Psoas muscle (tissue), 8 donors: ENCODE results near the gene DZIP1. TPM values are rescaled to one million over a fixed set of nuclear protein-coding genes. Genes with fewer than 3 reads are reported as not detected.
"Not testable (repeated sequence)": the region's sequence is repeated elsewhere in the genome, so short reads cannot be mapped to it uniquely, and the experiment has no call there.

Experiments
- ATAC-seq, 4 donors: fragments of 200-7000 bp; cut with Tn5 transposase; one replicate each; pipeline ENCODE4 v1.9.1; 2020; ENCODE audit warnings: moderate library complexity in 3 of 4, mild to moderate bottlenecking in 2 of 4
- DNase-seq, 2 donors: peaks; one replicate each; pipeline ENCODE4 v3.0.0-alpha.2; 2020
- H3K27ac ChIP-seq: fragments of 200-600 bp; one replicate; pipeline ENCODE4 v1.8.0; 2022
- H3K27me3 ChIP-seq, 3 donors: fragments of 200-600 bp in 1 of 3; one replicate each; pipeline versions ENCODE4 v1.6.1 to v1.8.0; 2013 to 2022; ENCODE audit warnings: low read length in 2 of 3, mild to moderate bottlenecking in 2 of 3, moderate library complexity in 1 of 3; ENCODE audit not compliant: insufficient read depth in 3 of 3
- H3K36me3 ChIP-seq, 2 donors: fragments of 200-600 bp in 1 of 2; one replicate each; pipeline versions ENCODE4 v1.6.1 to v1.8.0; 2013 to 2022; ENCODE audit warnings: low read depth in 1 of 2, mild to moderate bottlenecking in 1 of 2, moderate library complexity in 1 of 2; ENCODE audit not compliant: insufficient read depth in 1 of 2
- H3K4me1 ChIP-seq: fragments of 200-600 bp; one replicate; pipeline ENCODE4 v1.8.0; 2022
- H3K4me3 ChIP-seq: fragments of 200-600 bp; one replicate; pipeline ENCODE4 v1.8.0; 2022; ENCODE audit warnings: mild to moderate bottlenecking
- H3K9me3 ChIP-seq: fragments of 200-600 bp; one replicate; pipeline ENCODE4 v1.8.0; 2022
- WGBS, 3 donors: extraction: QIAGEN DNeasy Blood & Tissue Kit; methylation state at CpG; one replicate each; pipeline versions ENCODE4 v1.1.6 to v1.1.7; 2013; 5-methylcytosine and 5-hydroxymethylcytosine counted together
- intact Hi-C, 2 donors: fragments of 100-400 bp; cut with DNase I; formaldehyde crosslinking; loops; one replicate each; pipeline versions ENCODE4 v1.11.0 to v1.14.2; 2022
- long read RNA-seq, 2 donors: library from polyadenylated mRNA; unstranded; transcript quantifications; one replicate each; pipeline ENCODE4 v2.0.0, GENCODE V29; 2021
- polyA plus RNA-seq, 3 donors: library from polyadenylated mRNA; stranded (reverse); fragments of 200-250 nt; gene quantifications; one replicate each; pipeline ENCODE4 v1.2.3, GENCODE V29; 2013
- total RNA-seq, 4 donors: library from RNA; stranded (reverse); fragmentation: NEBNext Ultra II Directional in 2 of 4; extraction: Animal tissue kit (Norgen Biotek cat#: 25700) in 2 of 4; gene quantifications; one replicate each; pipeline versions ENCODE4 v1.2.1 to v1.2.4, GENCODE V29; 2021 to 2023
- TF ChIP-seq, protein P1 (sequence below): fragments of 200-600 bp; IDR thresholded peaks from one replicate; pipeline ENCODE4 v1.8.0; 2022; ENCODE audit warnings: antibody characterized with exemption
- donor health status: healthy with polysubstance abuse.
- donor health status: DM: no; HTN: no; CAD: no; lungs with moderate emphysema.
- donor health status: Bipolar disorder and iron deficiency.
- donor health status: healthy.
- donor health status: DM: yes; HTN: yes; CAD: no.
- donor health status: DM: no; HTN: no; CAD: no.
- donor health status: DM: no; HTN: no; CAD: no.
- donor health status: DM: yes; HTN: yes; CAD: no.

The DZIP1 gene, protein sequence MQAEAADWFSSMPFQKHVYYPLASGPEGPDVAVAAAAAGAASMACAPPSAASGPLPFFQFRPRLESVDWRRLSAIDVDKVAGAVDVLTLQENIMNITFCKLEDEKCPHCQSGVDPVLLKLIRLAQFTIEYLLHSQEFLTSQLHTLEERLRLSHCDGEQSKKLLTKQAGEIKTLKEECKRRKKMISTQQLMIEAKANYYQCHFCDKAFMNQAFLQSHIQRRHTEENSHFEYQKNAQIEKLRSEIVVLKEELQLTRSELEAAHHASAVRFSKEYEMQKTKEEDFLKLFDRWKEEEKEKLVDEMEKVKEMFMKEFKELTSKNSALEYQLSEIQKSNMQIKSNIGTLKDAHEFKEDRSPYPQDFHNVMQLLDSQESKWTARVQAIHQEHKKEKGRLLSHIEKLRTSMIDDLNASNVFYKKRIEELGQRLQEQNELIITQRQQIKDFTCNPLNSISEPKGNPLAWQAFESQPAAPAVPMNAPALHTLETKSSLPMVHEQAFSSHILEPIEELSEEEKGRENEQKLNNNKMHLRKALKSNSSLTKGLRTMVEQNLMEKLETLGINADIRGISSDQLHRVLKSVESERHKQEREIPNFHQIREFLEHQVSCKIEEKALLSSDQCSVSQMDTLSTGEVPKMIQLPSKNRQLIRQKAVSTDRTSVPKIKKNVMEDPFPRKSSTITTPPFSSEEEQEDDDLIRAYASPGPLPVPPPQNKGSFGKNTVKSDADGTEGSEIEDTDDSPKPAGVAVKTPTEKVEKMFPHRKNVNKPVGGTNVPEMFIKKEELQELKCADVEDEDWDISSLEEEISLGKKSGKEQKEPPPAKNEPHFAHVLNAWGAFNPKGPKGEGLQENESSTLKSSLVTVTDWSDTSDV
- total RNA-seq, result 1 to 10 TPM; 1.8 to 2.9 (median 2.0) TPM
- 1 to 10 TPM in 1 of 3 donors, under 1 TPM in 2; 0.70 to 1.1 (median 0.91) TPM for polyA plus RNA-seq
- long read RNA-seq, donor 1, result 0 reads
- long read RNA-seq, donor 2, result 0 reads

DNA sequence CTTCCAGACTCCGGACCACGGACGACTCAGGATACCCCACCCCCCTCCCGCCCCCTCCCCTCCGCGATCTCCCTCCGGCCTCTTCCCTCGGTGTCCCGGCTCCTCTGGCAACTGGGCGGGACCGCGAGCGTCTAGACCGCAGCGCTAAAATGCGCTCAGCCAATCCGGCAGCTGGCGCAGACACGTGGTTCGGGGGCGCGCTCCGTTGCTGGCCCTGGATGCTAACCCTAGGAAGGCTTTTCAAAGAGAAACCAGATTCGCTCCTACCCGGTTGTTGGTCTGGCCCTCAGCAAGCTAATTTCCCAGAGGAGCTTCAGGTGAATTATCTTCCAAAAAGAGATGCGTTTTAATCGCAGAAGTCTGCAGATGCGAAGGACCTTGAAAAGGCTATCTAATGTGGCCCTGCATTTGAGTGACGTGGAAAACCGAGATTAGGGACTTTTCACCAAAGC, at the start of gene DZIP1:
DZIP1 (minus strand) TSS at position 106 of the 452 bp plus-strand sequence. CDS start 2,677 bp downstream, outside the sequence.
- ATAC-seq, result peak; percentile 81 to 93 (median 88)
- TF ChIP-seq, protein P1, sequence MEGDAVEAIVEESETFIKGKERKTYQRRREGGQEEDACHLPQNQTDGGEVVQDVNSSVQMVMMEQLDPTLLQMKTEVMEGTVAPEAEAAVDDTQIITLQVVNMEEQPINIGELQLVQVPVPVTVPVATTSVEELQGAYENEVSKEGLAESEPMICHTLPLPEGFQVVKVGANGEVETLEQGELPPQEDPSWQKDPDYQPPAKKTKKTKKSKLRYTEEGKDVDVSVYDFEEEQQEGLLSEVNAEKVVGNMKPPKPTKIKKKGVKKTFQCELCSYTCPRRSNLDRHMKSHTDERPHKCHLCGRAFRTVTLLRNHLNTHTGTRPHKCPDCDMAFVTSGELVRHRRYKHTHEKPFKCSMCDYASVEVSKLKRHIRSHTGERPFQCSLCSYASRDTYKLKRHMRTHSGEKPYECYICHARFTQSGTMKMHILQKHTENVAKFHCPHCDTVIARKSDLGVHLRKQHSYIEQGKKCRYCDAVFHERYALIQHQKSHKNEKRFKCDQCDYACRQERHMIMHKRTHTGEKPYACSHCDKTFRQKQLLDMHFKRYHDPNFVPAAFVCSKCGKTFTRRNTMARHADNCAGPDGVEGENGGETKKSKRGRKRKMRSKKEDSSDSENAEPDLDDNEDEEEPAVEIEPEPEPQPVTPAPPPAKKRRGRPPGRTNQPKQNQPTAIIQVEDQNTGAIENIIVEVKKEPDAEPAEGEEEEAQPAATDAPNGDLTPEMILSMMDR, result no peak
- WGBS, 3 donors, result 0 to 1% (median 1%) methylated on average over 25 to 30 of the region's 30 CpGs
- Histone ChIP-seq H3K4me3 (peak within 1 kb of the TSS; percentile 77), H3K27me3 (peaks cover 0 to 41% (median 3%) of the 10 kb centered on the region in 3 donors), H3K4me1 (peaks cover 4% of the 10 kb centered on the region), H3K36me3 (no peaks in the 10 kb centered on the region), H3K9me3 (no peaks in the 10 kb centered on the region), H3K27ac (peak within 1 kb of the TSS; percentile 50)
- intact Hi-C loops, result no loop called here
- DNase-seq, result peak; percentile 77 to 83

DNA sequence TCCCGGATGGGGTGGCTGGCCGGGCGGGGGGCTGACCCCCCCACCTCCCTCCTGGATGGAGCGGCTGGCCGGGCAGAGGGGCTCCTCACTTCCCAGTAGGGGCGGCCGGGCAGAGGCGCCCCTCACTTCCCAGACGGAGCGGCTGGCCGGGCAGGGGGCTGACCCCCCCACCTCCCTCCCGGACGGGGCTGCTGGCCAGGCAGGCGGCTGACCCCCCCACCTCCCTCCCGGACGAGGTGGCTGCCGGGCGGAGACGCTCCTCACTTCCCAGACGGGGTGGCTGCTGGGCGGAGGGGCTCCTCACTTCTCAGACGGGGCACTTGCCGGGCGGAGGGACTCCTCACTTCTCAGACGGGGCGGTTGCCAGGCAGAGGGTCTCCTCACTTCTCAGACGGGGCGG, 46.5 kb upstream of the DZIP1 start:
- H3K4me3 ChIP-seq, DNase-seq, H3K27ac ChIP-seq, H3K27me3 ChIP-seq, H3K9me3 ChIP-seq, intact Hi-C loops, ATAC-seq, H3K36me3 ChIP-seq: not testable (repeated sequence)
- WGBS, 3 donors, result 98 to 100% (median 99%) methylated on average over 18 to 25 of the region's 28 CpGs
- peaks cover 23% of the 10 kb centered on the region for H3K4me1 ChIP-seq

DNA sequence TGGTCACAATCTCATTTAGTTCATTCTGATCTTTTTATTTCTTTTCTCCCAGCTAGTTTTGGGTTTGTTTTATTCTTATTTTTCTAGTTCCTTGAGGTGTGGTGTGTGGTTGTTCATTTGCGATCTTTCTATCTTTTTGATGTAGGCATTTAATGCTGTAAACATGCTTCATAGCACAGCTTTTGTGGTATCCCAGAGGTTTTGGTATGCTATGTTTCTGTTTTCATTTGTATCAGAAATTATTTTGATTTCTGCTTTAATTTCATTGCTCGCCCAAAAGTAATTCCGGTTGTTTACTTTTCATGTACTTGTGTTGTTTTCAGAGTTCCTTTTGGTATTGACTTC, 45.0 kb upstream of the DZIP1 start:
- WGBS, 3 donors, result 94 to 99% (median 98%) methylated on average over 3 of the region's 3 CpGs
- intact Hi-C loops, result no loop called here

DNA sequence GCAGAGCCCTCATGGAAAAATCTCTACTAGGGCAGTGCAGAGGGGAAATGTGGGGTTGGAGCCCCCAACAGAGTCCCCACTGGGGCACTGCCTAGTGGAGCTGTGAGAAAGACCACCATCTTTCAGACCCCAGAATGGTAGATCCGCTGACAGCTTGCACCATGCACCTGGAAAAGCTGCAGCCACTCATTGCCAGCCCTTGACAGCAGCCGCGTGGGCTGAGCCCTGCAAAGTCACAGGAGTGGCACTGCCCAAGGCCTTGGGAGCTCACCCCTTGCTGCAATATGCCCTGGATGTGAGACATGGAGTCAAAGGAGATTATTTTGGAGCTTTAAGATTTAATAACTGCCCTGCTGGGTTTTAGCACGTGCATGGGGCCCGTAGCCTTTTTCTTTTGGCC, 40.5 kb upstream of the DZIP1 start:
- H3K4me1 ChIP-seq, result peaks cover 65% of the 10 kb centered on the region
- H3K4me3 ChIP-seq, H3K27ac ChIP-seq, DNase-seq, H3K9me3 ChIP-seq, H3K27me3 ChIP-seq, H3K36me3 ChIP-seq: not testable (repeated sequence)
- peak in 1 of 4 donors; percentile 41 for ATAC-seq
- 79 to 95% (median 90%) methylated on average over 5 of the region's 5 CpGs for WGBS, 3 donors
- intact Hi-C loops, result loop anchor here in 1 of 2 donors (5.0 kb wide), 1 partner anchor 62 kb away; no protein-coding TSS in a partner anchor

More for the DNA sequence above, 45.0 kb upstream of the DZIP1 start:
- Histone ChIP-seq H3K9me3 (no peaks in the 10 kb centered on the region), H3K4me1 (peaks cover 29% of the 10 kb centered on the region), H3K27ac (no peak overlapping the region), H3K4me3 (no peak overlapping the region), H3K27me3 (no peaks in the 10 kb centered on the region), H3K36me3 (no peaks in the 10 kb centered on the region)
- ATAC-seq (no peak), DNase-seq (no peak)
- TF ChIP-seq, protein P1, result no peak

DNA sequence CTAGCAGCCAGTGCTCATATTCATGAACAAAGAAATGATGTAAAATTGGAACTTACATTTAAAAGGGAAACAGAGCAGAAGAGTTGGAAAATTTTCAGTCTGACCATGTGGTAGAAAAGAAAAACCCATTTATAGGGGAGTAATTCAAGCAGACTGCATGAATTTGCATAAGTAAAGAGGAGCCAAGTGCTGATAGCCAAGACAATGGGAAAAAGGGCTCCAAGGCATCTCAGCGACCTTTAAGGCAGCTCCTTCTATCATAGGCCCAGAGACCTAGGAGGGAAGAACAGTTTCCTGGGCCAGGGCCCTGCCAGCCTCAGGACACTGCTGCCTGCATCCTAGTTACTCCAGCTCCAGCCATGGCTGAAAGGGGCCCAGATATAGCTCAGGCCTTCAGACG, 39.9 kb upstream of the DZIP1 start:
- Histone ChIP-seq H3K36me3 (no peaks in the 10 kb centered on the region), H3K27ac (no peak overlapping the region), H3K9me3 (no peaks in the 10 kb centered on the region), H3K27me3 (no peaks in the 10 kb centered on the region), H3K4me3 (no peak overlapping the region), H3K4me1 (peaks cover 67% of the 10 kb centered on the region)
- intact Hi-C loops, result loop anchor here in 1 of 2 donors (5.0 kb wide), 1 partner anchor 63 kb away; no protein-coding TSS in a partner anchor
- ATAC-seq, result peak in 1 of 4 donors; percentile 30
- WGBS, 3 donors, result 44 to 58% (median 50%) methylated on average over 2 of the region's 2 CpGs
- TF ChIP-seq, protein P1, result no peak
- no peak for DNase-seq
